Measurements from ENCODE around the gene DCAF11. TPM values are rescaled to one million over a fixed set of nuclear protein-coding genes. Genes with fewer than 3 reads are reported as not detected.

DCAF11 gene
- total and polyA plus RNA-seq, 2 of the 8 experiments (the other 6 are each of a cell fraction or from before 2014, with no cell fraction given) = 60.4 to 63.6 TPM

- DNase-seq (ENCODE audit: low read depth in 1 of 2, low spot score in 2 of 2) (no peak), FAIRE-seq (no peak)
- Histone ChIP-seq H2BK5ac (ENCODE audit: low read depth, low read length) (no peak overlapping the region), H2BK15ac (ENCODE audit: low read length) (peak overlapping the region; percentile 53; the same call in 1 of the 2 replicates), H3K79me1 (ENCODE audit: low read depth, low read length) (no peaks in the 10 kb centered on the region), H3K79me2 (ENCODE audit: control insufficient read depth in 1 of 2, insufficient read depth in 2 of 2, low read length in 2 of 2) (no peaks in the 10 kb centered on the region), H3K9me3 (ENCODE audit: insufficient read depth in 2 of 2, low read depth in 1 of 2, low read length in 1 of 2) (no peaks in the 10 kb centered on the region), H4K5ac (ENCODE audit: insufficient read length, low read depth, low read length) (no peak overlapping the region), H3K18ac (ENCODE audit: extremely low read depth, low read length) (no peak overlapping the region), H3K9ac (replicated peaks in 1 of 4; ENCODE audit: extremely low read depth in 1 of 4, low read depth in 3 of 4, low read length in 3 of 4) (no peak overlapping the region), H2BK120ac (replicated peaks; ENCODE audit: low read depth, low read length) (no peak overlapping the region), H2BK20ac (ENCODE audit: low read length) (no peak overlapping the region), H2AFZ (ENCODE audit: low read length) (no peak overlapping the region), H3K4me3 (ENCODE audit: extremely low read depth in 1 of 4, insufficient read depth in 2 of 4, low read depth in 3 of 4, low read length in 4 of 4) (no peak overlapping the region), H4K8ac (ENCODE audit: extremely low read depth, insufficient read depth, low read length) (no peak overlapping the region), H4K91ac (replicated peaks; ENCODE audit: insufficient read length, low read length) (no peak overlapping the region), H3K27me3 (replicated peaks in 1 of 4; ENCODE audit: control insufficient read depth in 3 of 4, extremely low read depth in 1 of 4, insufficient read depth in 3 of 4, low read length in 3 of 4) (peaks cover 0 to 10% (median 7%) of the 10 kb centered on the region in 4 experiments; a peak in 5 of 7 replicates), H3K36me3 (ENCODE audit: control insufficient read depth in 2 of 4, insufficient read depth in 4 of 4, low read length in 3 of 4) (no peaks in the 10 kb centered on the region), H3K4me1 (replicated peaks in 1 of 4; ENCODE audit: control insufficient read depth in 3 of 4, insufficient read depth in 4 of 4, low read length in 3 of 4) (peaks cover 0 to 17% (median 12%) of the 10 kb centered on the region in 4 experiments; a peak in 6 of 7 replicates), H3K14ac (ENCODE audit: insufficient read length) (no peak overlapping the region), H3K23me2 (ENCODE audit: low read depth, low read length) (peaks cover 11% of the 10 kb centered on the region; the same call in 1 of the 2 replicates), H3K56ac (replicated peaks; ENCODE audit: insufficient read length, low read depth, low read length) (no peak overlapping the region), H3K4me2 (ENCODE audit: insufficient read depth in 1 of 2, low read depth in 2 of 2, low read length in 2 of 2) (peak overlapping the region in 1 of 2 experiments; percentile 75; a peak in 1 of 4 replicates), H3K4ac (replicated peaks; ENCODE audit: insufficient read length, low read depth, low read length) (no peak overlapping the region), H4K20me1 (replicated peaks in 1 of 2; ENCODE audit: control insufficient read depth in 1 of 2, insufficient read depth in 2 of 2, low read length in 2 of 2) (no peaks in the 10 kb centered on the region), H2BK12ac (ENCODE audit: low read depth, low read length) (peak overlapping the region; percentile 75; the same call in 1 of the 2 replicates), H2AK5ac (ENCODE audit: low read depth, low read length) (peak overlapping the region; percentile 65; the same call in 1 of the 2 replicates), H3K23ac (ENCODE audit: insufficient read length) (no peak overlapping the region), H3K27ac (ENCODE audit: low read depth, low read length) (no peak overlapping the region)
- ChIA-PET POLR2A (ENCODE audit: partially characterized antibody) (interaction anchor here (0.8 to 27.2 kb wide), 8 partner anchors 10 to 32 kb away, joined by 4 to 626 read pairs (median 22); partner anchors contain the start of genes CARMIL3, CPNE6, DCAF11 and NRL), CTCF (ENCODE audit: partially characterized antibody) (interaction anchor here (0.8 to 23.8 kb wide), 8 partner anchors 10 to 77 kb away, joined by 3 to 316 read pairs (median 5); partner anchors contain the start of genes DCAF11 and PCK2)
- WGBS, 2 experiments (ENCODE audit: extremely low coverage in 1 of 2, insufficient coverage in 1 of 2, insufficient read length in 1 of 2, insufficient replicate concordance in 2 of 2, low coverage in 1 of 2, low lambda C conversion rate in 2 of 2, missing lambda C conversion rate in 1 of 2) = 86% methylated on average over 5 of the region's 5 CpGs; no CpG with 5 or more reads in 1 of the 2 experiments
- TF ChIP-seq POU5F1 (IDR thresholded peaks at IDR 0.05; ENCODE audit: low read depth, low read length) = no peak
- no peak for TF ChIP-seq CBX8 (IDR thresholded peaks at IDR 0.05; ENCODE audit: borderline replicate concordance, low read depth, low read length)
- no peak for TF ChIP-seq TAF1 (IDR thresholded peaks at IDR 0.05; ENCODE audit: low read depth, low read length)
- no peak for TF ChIP-seq SIX5 (IDR thresholded peaks at IDR 0.05; ENCODE audit: low read depth, low read length)
- no peak for TF ChIP-seq HDAC2 (IDR thresholded peaks at IDR 0.05; ENCODE audit: borderline replicate concordance in 1 of 2, low read depth in 2 of 2, low read length in 2 of 2)
- no peak for TF ChIP-seq E2F6 (IDR thresholded peaks at IDR 0.05)
- no peak for TF ChIP-seq CHD2 (IDR thresholded peaks at IDR 0.05; ENCODE audit: low read length)
- TF ChIP-seq GABPA (IDR thresholded peaks at IDR 0.05; ENCODE audit: borderline replicate concordance, insufficient read depth, low read length) = no peak
- TF ChIP-seq RXRA (IDR thresholded peaks at IDR 0.05; ENCODE audit: insufficient read depth, low read depth, low read length) = no peak
- no peak for TF ChIP-seq CTBP2 (IDR thresholded peaks at IDR 0.05; ENCODE audit: borderline replicate concordance, insufficient read depth, insufficient read length, low read length)
Measured at GRCh38 chr14:24082411-24083080, 32.0 kb upstream of the DCAF11 start.

All from H1 (cell line).